ENCODE measurements around the gene MROH7. TPM values are rescaled to one million over a fixed set of nuclear protein-coding genes. Genes with fewer than 3 reads are reported as not detected.

The MROH7 gene
- total RNA-seq, 4 donors from 2014 or later = 3.5 to 11.8 (median 5.4) TPM

DNA sequence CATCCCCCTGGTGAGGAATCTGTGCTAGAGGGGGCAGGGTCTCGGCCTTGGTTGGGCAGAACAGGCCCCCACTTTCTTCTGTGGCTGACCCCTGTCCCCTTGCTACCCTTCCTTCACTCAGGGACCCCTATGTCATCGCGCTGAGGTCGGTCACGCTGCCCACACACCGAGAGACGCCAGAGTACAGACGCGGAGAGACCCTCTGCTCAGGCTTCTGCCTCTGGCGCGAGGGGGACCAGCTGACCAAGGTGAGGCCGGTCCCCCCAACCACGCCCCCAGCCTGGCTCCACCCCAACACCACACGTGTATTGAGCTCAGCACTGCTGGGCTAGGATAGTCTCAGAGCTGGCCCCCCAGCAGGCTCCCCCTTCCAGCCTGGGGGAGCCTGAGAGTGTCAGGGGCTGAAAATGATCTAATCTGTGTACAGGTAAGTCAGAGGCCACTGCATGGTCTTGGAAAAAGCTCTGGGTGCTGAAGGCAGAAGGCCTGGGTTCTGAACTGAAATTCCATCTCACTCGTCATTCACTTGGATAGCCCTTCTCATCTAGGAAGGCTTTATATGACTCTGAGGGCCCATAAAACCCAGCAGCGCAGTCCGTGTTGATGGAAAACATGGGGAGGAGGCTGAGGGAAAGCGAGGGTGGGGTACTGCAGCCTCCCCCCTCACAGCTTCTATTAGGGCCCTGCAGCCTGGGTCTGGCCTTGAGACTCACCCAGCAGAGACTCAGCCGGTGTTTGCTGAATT lies 33.6 kb upstream of the MROH7 start:
- intact Hi-C loops (cut with DNase I; ENCODE audit: low total_unique reads) = no loop called here
- Histone ChIP-seq H3K36me3 (no peaks in the 10 kb centered on the region), H3K27me3 (no peaks in the 10 kb centered on the region), H3K9me3 (no peaks in the 10 kb centered on the region), H3K27ac (no peak overlapping the region), H3K4me1 (no peaks in the 10 kb centered on the region), H3K4me3 (no peak overlapping the region)
- no peak for DNase-seq
- TF ChIP-seq, protein P1, sequence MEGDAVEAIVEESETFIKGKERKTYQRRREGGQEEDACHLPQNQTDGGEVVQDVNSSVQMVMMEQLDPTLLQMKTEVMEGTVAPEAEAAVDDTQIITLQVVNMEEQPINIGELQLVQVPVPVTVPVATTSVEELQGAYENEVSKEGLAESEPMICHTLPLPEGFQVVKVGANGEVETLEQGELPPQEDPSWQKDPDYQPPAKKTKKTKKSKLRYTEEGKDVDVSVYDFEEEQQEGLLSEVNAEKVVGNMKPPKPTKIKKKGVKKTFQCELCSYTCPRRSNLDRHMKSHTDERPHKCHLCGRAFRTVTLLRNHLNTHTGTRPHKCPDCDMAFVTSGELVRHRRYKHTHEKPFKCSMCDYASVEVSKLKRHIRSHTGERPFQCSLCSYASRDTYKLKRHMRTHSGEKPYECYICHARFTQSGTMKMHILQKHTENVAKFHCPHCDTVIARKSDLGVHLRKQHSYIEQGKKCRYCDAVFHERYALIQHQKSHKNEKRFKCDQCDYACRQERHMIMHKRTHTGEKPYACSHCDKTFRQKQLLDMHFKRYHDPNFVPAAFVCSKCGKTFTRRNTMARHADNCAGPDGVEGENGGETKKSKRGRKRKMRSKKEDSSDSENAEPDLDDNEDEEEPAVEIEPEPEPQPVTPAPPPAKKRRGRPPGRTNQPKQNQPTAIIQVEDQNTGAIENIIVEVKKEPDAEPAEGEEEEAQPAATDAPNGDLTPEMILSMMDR (IDR thresholded peaks at IDR 0.05) = no peak
- no peak for TF ChIP-seq POLR2A (IDR thresholded peaks at IDR 0.05)

DNA sequence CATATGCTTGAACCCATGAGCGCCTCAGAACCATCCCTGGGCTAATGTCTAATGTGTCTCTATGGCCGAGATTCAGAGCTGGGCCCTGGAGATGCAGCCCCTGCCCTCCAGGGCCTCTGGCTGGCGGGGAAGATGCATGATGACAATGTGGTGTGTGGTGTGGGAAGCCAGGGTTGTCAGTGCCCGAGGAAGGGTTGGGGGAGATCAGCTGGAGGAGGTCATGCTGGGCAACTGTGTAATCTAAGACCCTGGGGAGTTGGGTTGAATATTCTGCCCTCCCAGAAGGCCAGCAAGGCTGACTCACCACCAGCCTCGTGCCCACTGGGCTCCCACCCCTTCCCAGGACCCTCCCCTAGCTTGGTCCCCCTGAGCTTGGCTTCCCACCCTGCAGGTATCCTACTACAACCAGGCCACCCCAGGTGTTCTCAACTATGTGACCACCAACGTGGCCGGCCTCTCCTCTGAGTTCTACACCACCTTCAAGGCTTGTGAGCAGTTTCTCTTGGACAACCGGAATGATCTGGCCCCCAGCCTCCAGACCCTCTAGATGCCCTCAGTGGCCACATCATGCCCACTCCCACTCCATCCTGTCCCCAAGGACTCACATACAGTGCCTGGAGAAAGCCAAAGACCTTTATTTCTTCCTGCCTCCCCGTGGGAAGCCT lies 32.9 kb upstream of the MROH7 start:
- intact Hi-C loops (cut with DNase I; ENCODE audit: low total_unique reads) = no loop called here
- peak in 1 of 2 donors; percentile 12 for DNase-seq

DNA sequence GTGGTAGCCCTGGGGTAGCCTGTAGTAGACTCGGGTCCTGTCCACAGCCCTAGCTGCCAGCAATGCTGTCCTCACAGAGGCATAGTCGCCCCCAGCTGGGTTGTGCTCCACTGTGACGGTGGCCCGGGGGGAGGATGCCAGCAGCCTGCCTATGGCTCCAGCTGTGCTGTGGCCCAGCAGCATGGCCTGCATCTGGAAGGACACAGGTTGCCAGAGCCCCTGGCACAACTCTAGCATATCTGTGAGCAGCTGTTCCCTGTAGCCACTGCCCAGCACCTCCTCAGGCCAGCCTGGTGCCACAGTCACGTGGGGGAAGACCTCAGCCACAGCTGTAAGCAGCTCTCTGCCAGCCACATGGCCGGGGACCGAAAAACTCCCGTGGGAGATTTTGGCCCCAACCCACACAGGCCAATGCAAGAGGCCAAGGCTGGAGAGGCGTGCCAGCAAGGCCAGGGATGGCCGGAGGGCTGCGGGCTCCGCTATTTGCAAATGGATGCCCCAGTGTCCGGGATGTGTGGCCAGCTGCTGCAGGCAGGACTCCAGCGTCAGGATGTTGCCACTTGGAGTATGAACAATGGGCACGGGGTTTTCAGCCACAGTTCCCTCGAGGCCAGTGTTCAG lies 32.2 kb upstream of the MROH7 start:
- peak in 1 of 2 donors; percentile 12 for DNase-seq
- intact Hi-C loops (cut with DNase I; ENCODE audit: low total_unique reads) = no loop called here
- H3K4me1 ChIP-seq = no peaks in the 10 kb centered on the region

More for the DNA sequence above, 32.9 kb upstream of the MROH7 start:
- TF ChIP-seq, protein P1 (IDR thresholded peaks at IDR 0.05) = no peak
- no peak for TF ChIP-seq POLR2A (IDR thresholded peaks at IDR 0.05)
- Histone ChIP-seq H3K27ac (no peak overlapping the region), H3K27me3 (no peaks in the 10 kb centered on the region), H3K4me1 (no peaks in the 10 kb centered on the region), H3K36me3 (no peaks in the 10 kb centered on the region), H3K9me3 (no peaks in the 10 kb centered on the region), H3K4me3 (no peak overlapping the region)

DNA sequence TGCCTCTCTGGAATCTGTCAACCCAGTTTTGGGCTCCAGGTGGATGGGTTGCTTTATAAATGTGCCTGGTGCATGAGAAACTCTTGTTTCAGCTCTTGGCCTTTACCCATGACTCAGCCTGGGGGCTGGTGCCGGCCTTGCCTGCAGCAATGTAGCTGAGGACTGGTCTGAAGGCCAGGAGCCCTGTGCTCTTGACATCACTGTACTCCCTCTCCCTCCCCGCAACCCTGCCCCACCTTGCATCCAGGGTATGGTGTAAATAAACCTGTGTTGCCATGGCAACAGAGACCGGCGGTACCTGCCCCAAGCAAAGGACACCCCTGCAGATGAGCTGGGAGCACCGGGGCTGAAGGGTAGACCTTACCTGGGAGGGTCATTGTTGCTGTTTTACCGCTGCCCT lies 31.5 kb upstream of the MROH7 start:
- H3K9me3 ChIP-seq = no peaks in the 10 kb centered on the region
- H3K4me3 ChIP-seq = no peak overlapping the region
- no peaks in the 10 kb centered on the region for H3K4me1 ChIP-seq
- H3K27me3 ChIP-seq = no peaks in the 10 kb centered on the region
- H3K36me3 ChIP-seq = no peaks in the 10 kb centered on the region
- H3K27ac ChIP-seq = no peak overlapping the region
- TF ChIP-seq, protein P1 (IDR thresholded peaks at IDR 0.05) = no peak
- TF ChIP-seq POLR2A (IDR thresholded peaks at IDR 0.05) = no peak
- intact Hi-C loops (cut with DNase I; ENCODE audit: low total_unique reads) = no loop called here
- DNase-seq = peak in 1 of 2 donors; percentile 5

More for the DNA sequence above, 32.2 kb upstream of the MROH7 start:
- Histone ChIP-seq H3K27me3 (no peaks in the 10 kb centered on the region), H3K36me3 (no peaks in the 10 kb centered on the region), H3K9me3 (no peaks in the 10 kb centered on the region), H3K27ac (no peak overlapping the region), H3K4me3 (no peak overlapping the region)
- no peak for TF ChIP-seq POLR2A (IDR thresholded peaks at IDR 0.05)
- TF ChIP-seq, protein P1 (IDR thresholded peaks at IDR 0.05) = no peak
